HCT116 (cell line): Measurements from ENCODE around the gene SP4. TPM values are rescaled to one million over a fixed set of nuclear protein-coding genes. Genes with fewer than 3 reads are reported as not detected.

ENCODE experiments used
- ATAC-seq: fragments of 200-7000 bp; cut with Tn5 transposase; 2 replicates; pipeline ENCODE4 v1.9.1; 2020; ENCODE audit warnings: mild to moderate bottlenecking, moderate library complexity
- BruUV-seq: library from RNA; stranded (reverse); fragments of 400-500 nt; replicated peaks from 2 replicates; lab custom pipeline; 2021; lab: Mats Ljungman, UMichigan
- CTCF ChIA-PET: fragments of 300-600 bp; sonication (Branson Sonifier 250); formaldehyde crosslinking; loops from one replicate; lab custom pipeline; 2021; ENCODE audit warnings: antibody characterized with exemption; lab: Charles Lee
- POLR2A ChIA-PET: fragments of 300-600, 350-600 bp; sonication (Branson Sonifier 250); formaldehyde crosslinking; loops from one replicate; lab custom pipeline; 2021; ENCODE audit warnings: antibody characterized with exemption; lab: Charles Lee
- RAD21 ChIA-PET, 2 experiments: fragments of 300-600 bp; sonication (Branson Sonifier 250); formaldehyde crosslinking; loops; one replicate each; lab custom pipeline; 2023; ENCODE audit warnings: low total read pairs in 2 of 2; ENCODE audit not compliant: uncharacterized antibody in 2 of 2, unreplicated experiment in 2 of 2, low non-redundant PET in 1 of 2; lab: Charles Lee
- DNase-seq: peaks from one replicate; pipeline ENCODE4 v3.0.0-alpha.2; 2010; ENCODE audit warnings: low read depth, low spot score
- H2AFZ ChIP-seq: fragments of 200-600 bp; shearing (Covaris generic), sonication (generic); 2 replicates; pipeline ENCODE4 v1.6.1; 2017; ENCODE audit warnings: low read depth, mixed run types, mixed read lengths, antibody characterized with exemption, low read length; ENCODE audit not compliant: poor library complexity, severe bottlenecking
- H3K27ac ChIP-seq: 2 replicates; pipeline ENCODE4 v1.5.1; 2012; ENCODE audit warnings: low read depth, low read length
- H3K27me3 ChIP-seq: fragments of 200-600 bp; sonication (generic); 2 replicates; pipeline ENCODE4 v1.6.1; 2016; ENCODE audit warnings: mixed run types, low read length, mixed read lengths; ENCODE audit not compliant: insufficient read depth
- H3K36me3 ChIP-seq, 2 experiments: fragments of 200-500 bp in 1 of 2; fragments of 200-600 bp in 1 of 2; sonication (Bioruptor generic) in 1 of 2; sonication (generic) in 1 of 2; 2 replicates each; pipeline versions ENCODE4 v1.5.1 to v1.6.1; 2014 to 2016; ENCODE audit warnings: low read length in 2 of 2, inconsistent platforms in 1 of 2, mixed read lengths in 1 of 2, mixed run types in 1 of 2; ENCODE audit not compliant: insufficient read depth in 2 of 2, control insufficient read depth in 1 of 2
- H3K4me1 ChIP-seq, 2 experiments: fragments of 200-600 bp in 1 of 2; sonication (generic) in 1 of 2; 2 replicates each; pipeline versions ENCODE4 v1.5.1 to v1.6.1; 2012 to 2017; ENCODE audit warnings: low read length in 2 of 2, inconsistent platforms in 1 of 2, mild to moderate bottlenecking in 1 of 2, mixed read lengths in 1 of 2, mixed run types in 1 of 2, moderate library complexity in 1 of 2; ENCODE audit not compliant: insufficient read depth in 2 of 2, control insufficient read depth in 1 of 2
- H3K4me2 ChIP-seq: fragments of 200-600 bp; sonication (generic); 2 replicates; pipeline ENCODE4 v1.6.1; 2017; ENCODE audit warnings: mixed run types, low read length, mixed read lengths
- H3K4me3 ChIP-seq, 2 experiments: fragments of 200-600 bp in 1 of 2; sonication (generic) in 1 of 2; replicated peaks in 1 of 2; 2 replicates each; pipeline ENCODE4 v1.5.1; 2011 to 2016; ENCODE audit warnings: low read length in 2 of 2, control low read depth in 1 of 2, low read depth in 1 of 2, mild to moderate bottlenecking in 1 of 2, mixed read lengths in 1 of 2, mixed run types in 1 of 2
- H3K79me2 ChIP-seq: fragments of 200-600 bp; sonication (generic); 2 replicates; pipeline ENCODE4 v1.6.1; 2017; ENCODE audit warnings: mild to moderate bottlenecking, mixed run types, low read length, moderate library complexity, mixed read lengths; ENCODE audit not compliant: insufficient read depth
- H3K9ac ChIP-seq: fragments of 200-600 bp; sonication (generic); 2 replicates; pipeline ENCODE4 v1.6.1; 2016; ENCODE audit warnings: low read length, mixed read lengths
- H3K9me2 ChIP-seq: fragments of 200-600 bp; sonication (generic), shearing (Covaris generic); 2 replicates; pipeline ENCODE4 v1.6.1; 2017; ENCODE audit warnings: mixed run types, mild to moderate bottlenecking, moderate library complexity; ENCODE audit not compliant: insufficient read depth
- H3K9me3 ChIP-seq, 2 experiments: fragments of 200-500 bp in 1 of 2; fragments of 200-600 bp in 1 of 2; sonication (Bioruptor generic) in 1 of 2; sonication (generic) in 1 of 2; 2 replicates each; pipeline ENCODE4 v1.6.1; 2014 to 2017; ENCODE audit warnings: low read length in 2 of 2, mixed read lengths in 2 of 2, inconsistent platforms in 1 of 2, low read depth in 1 of 2, mild to moderate bottlenecking in 1 of 2, mixed run types in 1 of 2, moderate library complexity in 1 of 2; ENCODE audit not compliant: control insufficient read depth in 1 of 2, insufficient read depth in 1 of 2
- H4K20me1 ChIP-seq: fragments of 200-600 bp; sonication (generic), shearing (Covaris generic); 2 replicates; pipeline ENCODE4 v1.6.1; 2017; ENCODE audit warnings: mixed run types, mild to moderate bottlenecking, moderate library complexity; ENCODE audit not compliant: insufficient read depth
- CBX3 ChIP-seq: IDR thresholded peaks from 2 replicates; pipeline ENCODE4 v1.6.1; 2012; ENCODE audit warnings: low read depth
- CEBPB ChIP-seq: IDR thresholded peaks from 2 replicates; pipeline ENCODE4 v1.6.1; 2012; ENCODE audit warnings: low read depth
- EZH2 ChIP-seq: fragments of 200-600 bp; sonication (generic); IDR thresholded peaks from 2 replicates; pipeline ENCODE4 v1.6.1; 2017; ENCODE audit warnings: antibody characterized with exemption, mixed run types
- FOSL1 ChIP-seq: IDR thresholded peaks from 2 replicates; pipeline ENCODE4 v1.6.1; 2012; ENCODE audit warnings: low read depth
- JUND ChIP-seq: IDR thresholded peaks from 2 replicates; pipeline ENCODE4 v1.6.1; 2012
- POLR2AphosphoS5 ChIP-seq: IDR thresholded peaks from 2 replicates; pipeline ENCODE4 v1.6.1; 2011; ENCODE audit warnings: mild to moderate bottlenecking, low read depth, low read length, moderate library complexity
- SIN3A ChIP-seq: IDR thresholded peaks from 2 replicates; pipeline ENCODE4 v1.6.1; 2012; ENCODE audit warnings: low read depth
- SRF ChIP-seq: IDR thresholded peaks from 2 replicates; pipeline ENCODE4 v1.6.1; 2012; ENCODE audit warnings: low read depth
- YY1 ChIP-seq: IDR thresholded peaks from 2 replicates; pipeline ENCODE4 v1.6.1; 2011; ENCODE audit warnings: low read length, low read depth, moderate library complexity, mild to moderate bottlenecking; ENCODE audit not compliant: insufficient replicate concordance; ENCODE audit errors: extremely low read depth
- intact Hi-C: fragments of 100-400 bp; cut with micrococcal nuclease; formaldehyde crosslinking; loops from 2 replicates; pipeline ENCODE4 v1.10.0; 2022
- total RNA-seq: library from RNA; stranded (reverse); gene quantifications from one replicate; pipeline ENCODE4 v1.2.1, GENCODE V29; 2021; ENCODE audit not compliant: unreplicated experiment
- TF ChIP-seq, protein P1 (sequence below): IDR thresholded peaks from 2 replicates; pipeline ENCODE4 v1.6.1; 2011; ENCODE audit warnings: mild to moderate bottlenecking, low read length, moderate library complexity; ENCODE audit not compliant: insufficient replicate concordance; ENCODE audit errors: extremely low read depth
- TF ChIP-seq, protein P2 (sequence below), 3 experiments: fragments of 200-600 bp in 1 of 3; sonication (generic) in 1 of 3; IDR thresholded peaks in 2 of 3; conservative IDR thresholded peaks in 1 of 3; 2 replicates each; pipeline ENCODE4 v1.5.1; 2012 to 2017; ENCODE audit warnings: low read depth in 2 of 3, low read length in 2 of 3, antibody characterized with exemption in 1 of 3, borderline replicate concordance in 1 of 3, control low read depth in 1 of 3, mild to moderate bottlenecking in 1 of 3, mixed read lengths in 1 of 3, mixed run types in 1 of 3, moderate library complexity in 1 of 3; ENCODE audit not compliant: insufficient read depth in 1 of 3
- TF ChIP-seq, protein P3 (sequence below): IDR thresholded peaks from 2 replicates; pipeline ENCODE4 v1.6.1; 2012; ENCODE audit warnings: low read depth

Gene SP4
- total RNA-seq, 1 experiment from 2014 or later, result 7.6 TPM

DNA sequence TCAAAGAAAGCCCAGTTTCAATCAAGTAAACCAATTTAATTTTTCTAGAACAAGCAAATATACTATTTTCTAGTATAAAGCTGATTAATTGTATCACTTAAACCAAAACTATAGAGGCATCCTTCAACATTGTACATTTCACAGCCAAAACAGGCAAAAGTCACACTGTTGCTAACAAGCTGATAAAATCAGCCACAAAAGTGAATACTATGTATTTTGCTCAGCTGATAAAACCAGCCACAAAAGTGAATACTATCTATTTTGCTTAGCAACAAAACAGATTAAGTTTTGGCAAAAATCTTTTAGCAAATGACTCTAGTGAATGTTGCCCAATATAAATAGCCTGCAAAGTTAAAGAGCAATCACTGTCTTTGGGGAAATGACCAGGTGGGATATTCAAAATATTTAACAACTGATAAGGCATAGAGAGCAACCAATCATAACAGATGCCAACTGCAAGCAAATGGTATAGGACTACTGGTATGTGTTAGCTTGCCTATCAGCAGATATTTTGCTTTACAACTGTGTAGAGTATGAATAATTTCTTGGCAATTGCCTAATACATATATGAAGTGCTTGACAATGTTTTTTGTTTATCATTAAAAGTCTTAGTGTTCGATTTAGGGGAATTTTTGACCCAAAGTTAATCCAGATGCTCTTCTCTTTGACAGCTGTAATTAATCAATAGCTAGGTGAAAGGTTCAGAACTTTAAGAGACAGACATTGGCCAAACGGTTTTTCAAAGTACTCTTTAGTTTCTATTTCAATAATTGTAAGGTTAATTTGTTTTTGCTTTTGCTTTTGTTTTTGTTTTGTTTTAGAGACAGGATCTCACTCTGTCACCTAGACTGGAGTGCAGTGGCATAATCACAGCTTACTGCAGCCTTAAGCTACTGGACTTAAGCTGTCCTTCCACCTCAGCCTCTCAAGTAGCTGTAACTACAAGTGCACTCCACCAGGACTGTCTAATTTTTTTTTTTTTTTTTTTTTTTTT, 44.4 kb upstream of the SP4 start:
- POLR2A ChIA-PET, result interaction anchor here (1.7 kb wide), 1 partner anchor 9 kb away, joined by 7 read pairs; no protein-coding TSS in a partner anchor
- no TSS peak for BruUV-seq

More for the DNA sequence above, 44.4 kb upstream of the SP4 start:
- Histone ChIP-seq H3K79me2 (no peaks in the 10 kb centered on the region), H3K27ac (no peak overlapping the region), H4K20me1 (no peaks in the 10 kb centered on the region), H2AFZ (no peak overlapping the region), H3K4me2 (no peak overlapping the region), H3K4me1 (no peaks in the 10 kb centered on the region), H3K9me3 (no peaks in the 10 kb centered on the region; a peak in 1 of 4 replicates), H3K9me2 (no peaks in the 10 kb centered on the region), H3K27me3 (no peaks in the 10 kb centered on the region), H3K9ac (no peak overlapping the region), H3K36me3 (no peaks in the 10 kb centered on the region), H3K4me3 (no peak overlapping the region)
- TF ChIP-seq JUND, result no peak
- no peak for TF ChIP-seq SIN3A
- no peak for TF ChIP-seq POLR2AphosphoS5
- no peak for TF ChIP-seq YY1
- TF ChIP-seq, protein P1, sequence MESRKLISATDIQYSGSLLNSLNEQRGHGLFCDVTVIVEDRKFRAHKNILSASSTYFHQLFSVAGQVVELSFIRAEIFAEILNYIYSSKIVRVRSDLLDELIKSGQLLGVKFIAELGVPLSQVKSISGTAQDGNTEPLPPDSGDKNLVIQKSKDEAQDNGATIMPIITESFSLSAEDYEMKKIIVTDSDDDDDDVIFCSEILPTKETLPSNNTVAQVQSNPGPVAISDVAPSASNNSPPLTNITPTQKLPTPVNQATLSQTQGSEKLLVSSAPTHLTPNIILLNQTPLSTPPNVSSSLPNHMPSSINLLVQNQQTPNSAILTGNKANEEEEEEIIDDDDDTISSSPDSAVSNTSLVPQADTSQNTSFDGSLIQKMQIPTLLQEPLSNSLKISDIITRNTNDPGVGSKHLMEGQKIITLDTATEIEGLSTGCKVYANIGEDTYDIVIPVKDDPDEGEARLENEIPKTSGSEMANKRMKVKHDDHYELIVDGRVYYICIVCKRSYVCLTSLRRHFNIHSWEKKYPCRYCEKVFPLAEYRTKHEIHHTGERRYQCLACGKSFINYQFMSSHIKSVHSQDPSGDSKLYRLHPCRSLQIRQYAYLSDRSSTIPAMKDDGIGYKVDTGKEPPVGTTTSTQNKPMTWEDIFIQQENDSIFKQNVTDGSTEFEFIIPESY, result no peak
- no peak for TF ChIP-seq CEBPB
- no peak for TF ChIP-seq FOSL1
- TF ChIP-seq EZH2, result no peak
- TF ChIP-seq, protein P2, sequence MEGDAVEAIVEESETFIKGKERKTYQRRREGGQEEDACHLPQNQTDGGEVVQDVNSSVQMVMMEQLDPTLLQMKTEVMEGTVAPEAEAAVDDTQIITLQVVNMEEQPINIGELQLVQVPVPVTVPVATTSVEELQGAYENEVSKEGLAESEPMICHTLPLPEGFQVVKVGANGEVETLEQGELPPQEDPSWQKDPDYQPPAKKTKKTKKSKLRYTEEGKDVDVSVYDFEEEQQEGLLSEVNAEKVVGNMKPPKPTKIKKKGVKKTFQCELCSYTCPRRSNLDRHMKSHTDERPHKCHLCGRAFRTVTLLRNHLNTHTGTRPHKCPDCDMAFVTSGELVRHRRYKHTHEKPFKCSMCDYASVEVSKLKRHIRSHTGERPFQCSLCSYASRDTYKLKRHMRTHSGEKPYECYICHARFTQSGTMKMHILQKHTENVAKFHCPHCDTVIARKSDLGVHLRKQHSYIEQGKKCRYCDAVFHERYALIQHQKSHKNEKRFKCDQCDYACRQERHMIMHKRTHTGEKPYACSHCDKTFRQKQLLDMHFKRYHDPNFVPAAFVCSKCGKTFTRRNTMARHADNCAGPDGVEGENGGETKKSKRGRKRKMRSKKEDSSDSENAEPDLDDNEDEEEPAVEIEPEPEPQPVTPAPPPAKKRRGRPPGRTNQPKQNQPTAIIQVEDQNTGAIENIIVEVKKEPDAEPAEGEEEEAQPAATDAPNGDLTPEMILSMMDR (IDR thresholded peaks at IDR 0.05 in 2 of 3, conservative IDR thresholded peaks at IDR 0.05 in 1 of 3; ENCODE audit: borderline replicate concordance in 1 of 3, insufficient read depth in 1 of 3, low read depth in 2 of 3, low read length in 2 of 3), result no peak
- TF ChIP-seq, protein P3, sequence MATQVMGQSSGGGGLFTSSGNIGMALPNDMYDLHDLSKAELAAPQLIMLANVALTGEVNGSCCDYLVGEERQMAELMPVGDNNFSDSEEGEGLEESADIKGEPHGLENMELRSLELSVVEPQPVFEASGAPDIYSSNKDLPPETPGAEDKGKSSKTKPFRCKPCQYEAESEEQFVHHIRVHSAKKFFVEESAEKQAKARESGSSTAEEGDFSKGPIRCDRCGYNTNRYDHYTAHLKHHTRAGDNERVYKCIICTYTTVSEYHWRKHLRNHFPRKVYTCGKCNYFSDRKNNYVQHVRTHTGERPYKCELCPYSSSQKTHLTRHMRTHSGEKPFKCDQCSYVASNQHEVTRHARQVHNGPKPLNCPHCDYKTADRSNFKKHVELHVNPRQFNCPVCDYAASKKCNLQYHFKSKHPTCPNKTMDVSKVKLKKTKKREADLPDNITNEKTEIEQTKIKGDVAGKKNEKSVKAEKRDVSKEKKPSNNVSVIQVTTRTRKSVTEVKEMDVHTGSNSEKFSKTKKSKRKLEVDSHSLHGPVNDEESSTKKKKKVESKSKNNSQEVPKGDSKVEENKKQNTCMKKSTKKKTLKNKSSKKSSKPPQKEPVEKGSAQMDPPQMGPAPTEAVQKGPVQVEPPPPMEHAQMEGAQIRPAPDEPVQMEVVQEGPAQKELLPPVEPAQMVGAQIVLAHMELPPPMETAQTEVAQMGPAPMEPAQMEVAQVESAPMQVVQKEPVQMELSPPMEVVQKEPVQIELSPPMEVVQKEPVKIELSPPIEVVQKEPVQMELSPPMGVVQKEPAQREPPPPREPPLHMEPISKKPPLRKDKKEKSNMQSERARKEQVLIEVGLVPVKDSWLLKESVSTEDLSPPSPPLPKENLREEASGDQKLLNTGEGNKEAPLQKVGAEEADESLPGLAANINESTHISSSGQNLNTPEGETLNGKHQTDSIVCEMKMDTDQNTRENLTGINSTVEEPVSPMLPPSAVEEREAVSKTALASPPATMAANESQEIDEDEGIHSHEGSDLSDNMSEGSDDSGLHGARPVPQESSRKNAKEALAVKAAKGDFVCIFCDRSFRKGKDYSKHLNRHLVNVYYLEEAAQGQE, result no peak
- no peak for TF ChIP-seq SRF
- TF ChIP-seq CBX3, result no peak
- intact Hi-C loops, result no loop called here
- ATAC-seq, result no peak
- RAD21 ChIA-PET, result no interaction called here
- CTCF ChIA-PET, result no interaction called here
- DNase-seq, result no peak
